SK-N-MC (cell line): ENCODE results near the gene BCR.

Experiments used
- EZH2 ChIP-seq: fragments of 200-600 bp; sonication (generic); IDR thresholded peaks from one replicate; pipeline ENCODE4 v1.6.1; 2017; ENCODE audit warnings: antibody characterized with exemption
- FOXP2 ChIP-seq: optimal IDR thresholded peaks from 2 replicates; pipeline ENCODE3; 2011; ENCODE audit warnings: mild to moderate bottlenecking, moderate library complexity; ENCODE audit not compliant: insufficient read depth; ENCODE audit errors: extremely low read length, control extremely low read depth
- POLR2AphosphoS5 ChIP-seq: IDR thresholded peaks from 2 replicates; pipeline ENCODE4 v1.6.1; 2012; ENCODE audit warnings: mild to moderate bottlenecking, low read depth, low read length, borderline replicate concordance

DNA sequence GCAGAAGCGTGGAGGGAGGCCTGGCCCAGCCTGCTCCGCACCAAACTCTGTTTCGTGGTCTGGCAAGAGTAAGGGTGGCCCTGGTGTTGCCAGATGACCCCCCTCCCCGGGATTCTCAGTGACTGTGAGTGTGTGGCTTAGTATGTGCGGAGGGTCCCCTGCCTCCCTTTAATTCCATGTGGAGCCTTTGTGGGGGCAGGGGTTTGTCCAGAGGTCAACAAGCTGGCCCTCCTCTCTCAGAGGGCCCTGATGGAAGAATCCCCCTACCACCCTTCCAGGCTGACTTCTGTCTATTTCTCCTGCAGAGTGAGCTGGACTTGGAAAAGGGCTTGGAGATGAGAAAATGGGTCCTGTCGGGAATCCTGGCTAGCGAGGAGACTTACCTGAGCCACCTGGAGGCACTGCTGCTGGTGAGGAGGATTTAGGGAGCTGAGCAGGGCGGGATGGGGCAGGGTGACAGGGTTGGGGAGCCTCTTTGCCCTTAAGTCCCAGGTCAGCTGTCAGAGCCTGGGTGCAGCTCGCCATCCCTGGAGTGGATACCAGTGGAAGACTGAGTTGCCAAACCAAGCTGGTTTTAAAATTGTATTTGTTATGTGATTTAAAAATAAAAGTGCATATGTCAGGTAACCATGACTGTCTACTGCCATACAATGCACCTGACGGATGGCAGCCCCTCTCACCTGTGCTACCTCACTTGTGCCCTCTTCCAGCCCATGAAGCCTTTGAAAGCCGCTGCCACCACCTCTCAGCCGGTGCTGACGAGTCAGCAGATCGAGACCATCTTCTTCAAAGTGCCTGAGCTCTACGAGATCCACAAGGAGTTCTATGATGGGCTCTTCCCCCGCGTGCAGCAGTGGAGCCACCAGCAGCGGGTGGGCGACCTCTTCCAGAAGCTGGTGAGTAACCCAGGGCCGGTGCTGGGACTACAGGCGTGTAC is 80.6 kb downstream of the BCR start:
- TF ChIP-seq EZH2 (no peak), FOXP2 (no peak), POLR2AphosphoS5 (no peak)
